Kidney epithelial cell (primary cell): ENCODE data around the gene MAFF. TPM values are rescaled to one million over a fixed set of nuclear protein-coding genes. Genes with fewer than 3 reads are reported as not detected.

Source experiments
- DNase-seq: peaks from one replicate; pipeline ENCODE4 v3.0.0-alpha.2; 2010; ENCODE audit warnings: low read depth
- H3K27me3 ChIP-seq: 2 replicates; pipeline ENCODE4 v1.6.0; 2011; ENCODE audit warnings: low read length; ENCODE audit not compliant: control insufficient read depth, insufficient read depth
- H3K36me3 ChIP-seq: 2 replicates; pipeline ENCODE4 v1.5.1; 2011; ENCODE audit warnings: low read length; ENCODE audit not compliant: control insufficient read depth, insufficient read depth
- H3K4me3 ChIP-seq: 2 replicates; pipeline ENCODE4 v1.5.1; 2011; ENCODE audit warnings: low read depth, mild to moderate bottlenecking, control low read depth, low read length
- total RNA-seq: library from RNA; depleted of rRNA; stranded (reverse); fragments of >200 nt; gene quantifications from 2 replicates; pipeline ENCODE4 v1.2.3, GENCODE V29; 2015
- TF ChIP-seq, protein P1 (sequence below): IDR thresholded peaks from 2 replicates; pipeline ENCODE4 v1.5.1; 2011; ENCODE audit warnings: mild to moderate bottlenecking, moderate library complexity, low read length, control low read depth, inconsistent platforms; ENCODE audit not compliant: insufficient read depth, poor library complexity, severe bottlenecking

Gene MAFF
- total RNA-seq, 1 donor from 2014 or later: 99.5 TPM

DNA sequence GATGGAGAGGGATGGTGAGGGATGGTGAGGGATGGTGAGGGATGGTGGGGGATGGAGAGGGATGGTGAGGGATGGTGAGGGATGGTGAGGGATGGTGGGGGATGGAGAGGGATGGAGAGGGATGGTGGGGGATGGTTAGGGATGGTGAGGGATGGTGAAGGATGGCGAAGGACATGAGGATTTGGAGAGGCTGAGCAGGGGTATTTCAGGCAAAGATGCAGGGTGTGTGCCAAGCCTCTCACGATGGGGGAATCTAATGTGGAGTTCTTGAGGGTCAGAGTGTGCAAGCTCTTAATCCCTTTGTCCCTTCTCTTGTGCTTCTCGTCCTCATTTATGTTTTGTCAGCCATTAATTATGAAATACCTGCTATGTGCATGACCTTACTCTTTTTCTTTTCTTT, 12.7 kb upstream of the MAFF start:
- TF ChIP-seq, protein P1, sequence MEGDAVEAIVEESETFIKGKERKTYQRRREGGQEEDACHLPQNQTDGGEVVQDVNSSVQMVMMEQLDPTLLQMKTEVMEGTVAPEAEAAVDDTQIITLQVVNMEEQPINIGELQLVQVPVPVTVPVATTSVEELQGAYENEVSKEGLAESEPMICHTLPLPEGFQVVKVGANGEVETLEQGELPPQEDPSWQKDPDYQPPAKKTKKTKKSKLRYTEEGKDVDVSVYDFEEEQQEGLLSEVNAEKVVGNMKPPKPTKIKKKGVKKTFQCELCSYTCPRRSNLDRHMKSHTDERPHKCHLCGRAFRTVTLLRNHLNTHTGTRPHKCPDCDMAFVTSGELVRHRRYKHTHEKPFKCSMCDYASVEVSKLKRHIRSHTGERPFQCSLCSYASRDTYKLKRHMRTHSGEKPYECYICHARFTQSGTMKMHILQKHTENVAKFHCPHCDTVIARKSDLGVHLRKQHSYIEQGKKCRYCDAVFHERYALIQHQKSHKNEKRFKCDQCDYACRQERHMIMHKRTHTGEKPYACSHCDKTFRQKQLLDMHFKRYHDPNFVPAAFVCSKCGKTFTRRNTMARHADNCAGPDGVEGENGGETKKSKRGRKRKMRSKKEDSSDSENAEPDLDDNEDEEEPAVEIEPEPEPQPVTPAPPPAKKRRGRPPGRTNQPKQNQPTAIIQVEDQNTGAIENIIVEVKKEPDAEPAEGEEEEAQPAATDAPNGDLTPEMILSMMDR: no peak
- Histone ChIP-seq H3K4me3 (no peak overlapping the region), H3K36me3 (no peaks in the 10 kb centered on the region), H3K27me3 (no peaks in the 10 kb centered on the region)
- no peak for DNase-seq

DNA sequence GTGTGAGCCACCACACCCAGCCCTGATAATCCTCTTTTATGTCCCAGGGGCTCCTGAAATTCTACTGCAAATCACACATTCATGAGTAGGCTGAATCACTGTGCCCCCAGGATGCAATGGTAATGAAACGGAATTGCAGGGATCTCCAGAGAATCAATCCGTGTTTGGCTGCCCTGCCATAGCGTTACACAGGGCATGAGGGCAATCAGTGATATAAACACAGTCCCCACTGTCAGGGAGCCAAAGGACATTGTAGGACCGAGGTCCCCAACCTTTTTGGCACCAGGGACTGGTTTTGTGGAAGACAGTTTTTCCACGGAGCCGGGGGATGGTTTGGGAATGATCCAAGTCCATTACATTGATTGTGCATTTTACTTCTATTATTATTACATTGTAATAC, 11.2 kb upstream of the MAFF start:
- Histone ChIP-seq H3K4me3 (no peak overlapping the region), H3K27me3 (no peaks in the 10 kb centered on the region), H3K36me3 (no peaks in the 10 kb centered on the region)
- no peak for DNase-seq
- TF ChIP-seq, protein P1: no peak

DNA sequence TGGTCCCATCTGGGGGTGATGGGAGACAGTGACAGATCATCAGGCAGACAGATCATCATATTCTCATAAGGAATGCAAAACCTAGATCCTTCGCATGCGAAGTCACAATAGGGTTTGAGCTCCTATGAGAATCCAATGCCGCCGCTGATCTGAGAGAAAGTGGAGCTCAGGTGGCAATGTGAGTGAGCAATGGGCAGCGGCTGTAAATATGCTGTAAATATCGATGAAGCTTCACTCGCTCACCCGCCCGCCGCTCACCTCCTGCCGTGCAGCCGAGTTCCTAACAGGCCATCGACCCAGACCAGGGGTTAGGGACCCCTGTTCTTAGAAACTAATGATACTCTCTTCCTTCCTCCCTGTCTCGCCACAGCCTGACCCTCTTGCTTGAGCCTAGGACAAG, 10.7 kb upstream of the MAFF start:
- Histone ChIP-seq H3K27me3 (no peaks in the 10 kb centered on the region), H3K4me3 (no peak overlapping the region), H3K36me3 (no peaks in the 10 kb centered on the region)
- TF ChIP-seq, protein P1: no peak
- DNase-seq: no peak

DNA sequence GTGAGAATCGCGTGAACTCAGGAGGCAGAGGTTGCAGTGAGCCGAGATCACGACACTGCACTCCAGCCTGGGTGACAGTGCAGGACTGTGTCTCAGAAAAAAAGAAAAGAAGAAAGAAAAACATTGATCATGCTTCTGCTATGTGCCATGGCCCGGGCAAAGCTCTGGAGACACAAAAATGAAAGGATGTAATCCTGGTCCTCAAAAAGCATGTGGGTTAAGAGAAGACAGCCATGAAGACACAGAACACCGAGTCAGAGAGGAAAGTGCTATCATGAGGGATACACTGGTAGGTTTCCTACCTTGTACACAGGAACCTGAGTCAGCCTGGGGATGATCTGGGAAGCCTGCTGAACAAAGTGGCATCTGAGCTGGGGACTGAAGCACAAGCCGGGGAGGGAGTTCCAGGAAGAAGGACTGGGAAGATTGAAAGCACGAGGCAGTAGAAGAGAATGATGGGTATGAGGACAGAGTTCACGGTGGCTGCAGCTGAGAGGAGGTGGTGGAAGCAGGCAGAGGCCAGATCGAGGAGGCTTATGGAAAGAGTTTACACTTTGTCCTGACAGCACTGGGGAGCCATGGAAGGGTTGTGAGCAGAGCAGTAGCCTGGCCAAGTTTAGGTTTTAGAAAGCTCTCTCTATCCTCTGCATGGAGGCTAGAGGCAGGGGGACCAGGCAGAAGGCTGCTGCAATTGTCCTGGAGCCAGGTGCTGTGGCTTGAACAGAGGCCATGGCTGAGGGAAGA, 9.9 kb upstream of the MAFF start:
- Histone ChIP-seq H3K36me3 (no peaks in the 10 kb centered on the region), H3K4me3 (no peak overlapping the region), H3K27me3 (no peaks in the 10 kb centered on the region)
- DNase-seq: no peak
- TF ChIP-seq, protein P1: no peak

DNA sequence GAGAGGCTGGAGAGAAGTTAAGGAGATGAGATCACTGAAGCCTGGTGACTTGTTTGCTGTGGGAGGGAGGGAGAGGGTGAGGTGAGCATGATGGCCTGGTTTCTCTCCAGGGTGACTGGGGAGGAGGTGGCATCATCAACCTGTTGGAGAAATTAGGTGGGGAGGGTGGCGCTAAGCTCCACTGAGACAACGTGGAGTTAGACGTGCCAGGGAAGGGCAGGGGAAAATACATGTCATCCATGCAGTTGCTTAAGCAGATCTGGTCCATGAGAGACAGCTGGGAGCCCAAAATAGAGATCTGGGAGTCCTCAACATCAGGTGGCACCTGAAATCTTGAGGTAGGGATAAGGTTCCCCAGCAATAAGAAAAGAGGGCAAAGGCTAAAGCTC, 9.3 kb upstream of the MAFF start:
- Histone ChIP-seq H3K4me3 (no peak overlapping the region), H3K36me3 (no peaks in the 10 kb centered on the region), H3K27me3 (no peaks in the 10 kb centered on the region)
- TF ChIP-seq, protein P1: no peak
- no peak for DNase-seq

DNA sequence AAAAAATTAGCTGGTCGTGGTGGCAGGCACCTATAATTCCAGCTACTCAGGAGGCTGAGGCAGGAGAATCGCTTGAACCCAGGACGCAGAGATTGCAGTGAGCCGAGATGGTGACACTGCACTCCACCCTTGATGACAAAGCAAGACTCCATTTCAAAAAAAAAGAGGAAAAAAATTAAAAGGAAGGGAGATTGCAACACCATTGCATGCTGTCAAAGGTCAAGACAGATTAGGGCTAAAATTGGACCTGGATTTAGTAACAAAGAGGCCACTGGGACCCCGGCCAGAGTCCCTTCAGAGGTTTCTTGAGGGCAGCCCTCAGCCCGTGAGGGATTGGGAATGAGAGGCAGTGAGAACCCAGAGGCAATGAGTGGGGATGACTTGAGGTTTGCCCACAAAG, 8.2 kb upstream of the MAFF start:
- H3K4me3 ChIP-seq: no peak overlapping the region
- DNase-seq: no peak
- TF ChIP-seq, protein P1: no peak

More for the DNA sequence above, 8.2 kb upstream of the MAFF start:
- no peaks in the 10 kb centered on the region for H3K36me3 ChIP-seq
- H3K27me3 ChIP-seq: no peaks in the 10 kb centered on the region
